AG09309 (cell line): ENCODE results near the gene TBC1D24.
A peak's percentile ranks its signal among the peaks of the same experiment; 100 is the strongest.
"Not testable (repeated sequence)": the region's sequence is repeated elsewhere in the genome, so short reads cannot be mapped to it uniquely, and the experiment has no call there.

ENCODE experiments used
- DNase-seq: peaks from one replicate; pipeline ENCODE4 v3.0.0-alpha.2; 2010; ENCODE audit warnings: low read depth
- H3K4me3 ChIP-seq: 2 replicates; pipeline ENCODE4 v1.5.1; 2011; ENCODE audit warnings: mild to moderate bottlenecking, low read depth, low read length, moderate library complexity; ENCODE audit not compliant: control insufficient read depth
- CTCF ChIP-seq: IDR thresholded peaks from 2 replicates; pipeline ENCODE4 v1.5.1; 2011; ENCODE audit warnings: mild to moderate bottlenecking, low read depth, low read length, inconsistent platforms; ENCODE audit not compliant: insufficient read depth, control insufficient read depth; ENCODE audit errors: missing control alignments

The TBC1D24 gene

GRCh38 chr16:2529961-2530628 is 55.2 kb downstream of the TBC1D24 start:
- DNase-seq = no peak
- no peak overlapping the region for H3K4me3 ChIP-seq
- no peak for TF ChIP-seq CTCF

- DNase-seq = no peak
- TF ChIP-seq CTCF = no peak
- no peak overlapping the region for H3K4me3 ChIP-seq
These were observed 55.8 kb downstream of the TBC1D24 start for GRCh38 chr16:2530629-2531318.

GRCh38 chr16:2531371-2531695 is 56.4 kb downstream of the TBC1D24 start, which contains the start of gene CEMP1:
CEMP1 (minus strand) TSS chr16:2531408; CDS start chr16:2531073, 335 bp downstream.
- DNase-seq = no peak
- no peak for TF ChIP-seq CTCF
- H3K4me3 ChIP-seq = peak within 1 kb of the TSS; percentile 83

- no peak for TF ChIP-seq CTCF
- peak overlapping the region; percentile 83 for H3K4me3 ChIP-seq
- peak; percentile 82 for DNase-seq
These were observed 57.0 kb downstream of the TBC1D24 start for GRCh38 chr16:2531696-2532493.

GRCh38 chr16:2532494-2533141 is 57.7 kb downstream of the TBC1D24 start:
- no peak for DNase-seq

GRCh38 chr16:2533142-2533755 is 58.3 kb downstream of the TBC1D24 start:
- not testable (repeated sequence) for DNase-seq, H3K4me3 ChIP-seq

More at GRCh38 chr16:2532494-2533141, 57.7 kb downstream of the TBC1D24 start:
- peak overlapping the region; percentile 83 for H3K4me3 ChIP-seq
- TF ChIP-seq CTCF = no peak
